Measurements from ENCODE around the gene TRABD2B. TPM values are rescaled to one million over a fixed set of nuclear protein-coding genes. Genes with fewer than 3 reads are reported as not detected.

The TRABD2B gene
- total RNA-seq, 1 experiment from 2014 or later, result not detected

GRCh38 chr1:47993416-47993740 is 3.8 kb downstream of the TRABD2B start:
- intact Hi-C loops (cut with micrococcal nuclease; ENCODE audit: unreplicated experiment), result no loop called here
- ChIA-PET POLR2A (ENCODE audit: low non-redundant PET) (no interaction called here), CTCF (no interaction called here)
- no peaks in the 10 kb centered on the region for H3K9me3 ChIP-seq (ENCODE audit: low read depth, low read length, poor library complexity, severe bottlenecking)
- H3K4me3 ChIP-seq (ENCODE audit: low read depth, low read length, poor library complexity, severe bottlenecking), result no peak overlapping the region
- peaks cover 28% of the 10 kb centered on the region for H3K4me1 ChIP-seq (ENCODE audit: insufficient read depth, low read length, poor library complexity, severe bottlenecking)
- no peak for TF ChIP-seq EZH2 (IDR thresholded peaks at IDR 0.05; ENCODE audit: borderline replicate concordance, low read depth, low read length, poor library complexity, severe bottlenecking)
- TF ChIP-seq CTCF (conservative IDR thresholded peaks at IDR 0.05; ENCODE audit: low read depth, low read length), result no peak
- no TSS peak for BruUV-seq (replicated peaks)
- no peaks in the 10 kb centered on the region for H3K36me3 ChIP-seq (ENCODE audit: insufficient read depth, low read length, poor library complexity, severe bottlenecking)
- no peak for DNase-seq (ENCODE audit: low spot score)
- H3K27ac ChIP-seq (ENCODE audit: low read depth, low read length, poor library complexity, severe bottlenecking), result no peak overlapping the region
- H3K27me3 ChIP-seq (replicated peaks; ENCODE audit: insufficient read depth, low read depth, low read length, poor library complexity), result peaks cover 66% of the 10 kb centered on the region

- Histone ChIP-seq H3K4me1 (ENCODE audit: insufficient read depth, low read length, poor library complexity, severe bottlenecking) (peaks cover 28% of the 10 kb centered on the region), H3K9me3 (ENCODE audit: low read depth, low read length, poor library complexity, severe bottlenecking) (no peaks in the 10 kb centered on the region), H3K27me3 (replicated peaks; ENCODE audit: insufficient read depth, low read depth, low read length, poor library complexity) (peaks cover 66% of the 10 kb centered on the region), H3K27ac (ENCODE audit: low read depth, low read length, poor library complexity, severe bottlenecking) (no peak overlapping the region), H3K4me3 (ENCODE audit: low read depth, low read length, poor library complexity, severe bottlenecking) (no peak overlapping the region), H3K36me3 (ENCODE audit: insufficient read depth, low read length, poor library complexity, severe bottlenecking) (no peaks in the 10 kb centered on the region)
- ChIA-PET CTCF (no interaction called here), POLR2A (ENCODE audit: low non-redundant PET) (no interaction called here)
- TF ChIP-seq CTCF (conservative IDR thresholded peaks at IDR 0.05; ENCODE audit: low read depth, low read length), result no peak
- intact Hi-C loops (cut with micrococcal nuclease; ENCODE audit: unreplicated experiment), result no loop called here
- no TSS peak for BruUV-seq (replicated peaks)
- peak; percentile 88 for DNase-seq (ENCODE audit: low spot score)
Observed at GRCh38 chr1:47992720-47993415, 4.3 kb downstream of the TRABD2B start.

DNA sequence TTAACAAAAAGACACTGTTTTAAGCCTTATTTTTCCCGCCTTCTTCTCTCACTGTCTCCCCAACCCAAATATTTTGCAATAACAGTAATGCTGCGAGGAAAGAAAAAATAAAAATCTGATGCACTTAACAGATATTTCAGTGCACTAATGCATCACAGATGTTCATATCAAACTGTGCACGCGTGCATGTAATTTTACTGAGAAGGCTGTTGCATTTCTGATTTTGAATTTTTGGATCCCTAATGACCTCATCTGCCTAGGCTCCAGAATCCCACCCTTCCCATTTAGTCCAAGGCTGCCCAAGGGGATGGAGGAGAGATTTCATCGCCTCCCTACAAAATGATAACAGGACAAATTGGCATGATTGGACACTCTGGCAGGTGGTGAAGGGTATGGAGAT is 5.5 kb downstream of the TRABD2B start:
- no peak for TF ChIP-seq CTCF (conservative IDR thresholded peaks at IDR 0.05; ENCODE audit: low read depth, low read length)
- no peak for TF ChIP-seq EZH2 (IDR thresholded peaks at IDR 0.05; ENCODE audit: borderline replicate concordance, low read depth, low read length, poor library complexity, severe bottlenecking)
- CTCF ChIA-PET, result no interaction called here
- intact Hi-C loops (cut with micrococcal nuclease; ENCODE audit: unreplicated experiment), result no loop called here

More for the DNA sequence above, 5.5 kb downstream of the TRABD2B start:
- Histone ChIP-seq H3K36me3 (ENCODE audit: insufficient read depth, low read length, poor library complexity, severe bottlenecking) (no peaks in the 10 kb centered on the region), H3K27ac (ENCODE audit: low read depth, low read length, poor library complexity, severe bottlenecking) (no peak overlapping the region), H3K27me3 (replicated peaks; ENCODE audit: insufficient read depth, low read depth, low read length, poor library complexity) (peaks cover 71% of the 10 kb centered on the region), H3K4me3 (ENCODE audit: low read depth, low read length, poor library complexity, severe bottlenecking) (no peak overlapping the region), H3K9me3 (ENCODE audit: low read depth, low read length, poor library complexity, severe bottlenecking) (no peaks in the 10 kb centered on the region), H3K4me1 (ENCODE audit: insufficient read depth, low read length, poor library complexity, severe bottlenecking) (peaks cover 23% of the 10 kb centered on the region)
- no peak for DNase-seq (ENCODE audit: low spot score)
- BruUV-seq (replicated peaks), result no TSS peak
- POLR2A ChIA-PET (ENCODE audit: low non-redundant PET), result no interaction called here

Measured in A673 (cell line).